Mesothelial cell of epicardium (in vitro differentiated cells): Measurements from ENCODE around the gene TRIM23. TPM values are rescaled to one million over a fixed set of nuclear protein-coding genes. Genes with fewer than 3 reads are reported as not detected.
A peak's percentile ranks its signal among the peaks of the same experiment; 100 is the strongest.

Experiments
- DNase-seq, 2 experiments: peaks; one replicate each; pipeline ENCODE4 v3.0.0; 2021; ENCODE audit warnings: low spot score in 2 of 2; ENCODE audit not compliant: unreplicated experiment in 2 of 2
- H3K27ac Mint-ChIP-seq: 2 replicates; pipeline ENCODE4 v1.8.0; 2021; ENCODE audit warnings: mixed read lengths
- H3K27me3 Mint-ChIP-seq: 2 replicates; pipeline ENCODE4 v1.8.0; 2021; ENCODE audit warnings: low read depth, mixed read lengths
- H3K36me3 Mint-ChIP-seq: 2 replicates; pipeline ENCODE4 v1.8.0; 2021; ENCODE audit warnings: mixed read lengths
- H3K4me1 Mint-ChIP-seq: 2 replicates; pipeline ENCODE4 v1.8.0; 2021; ENCODE audit warnings: mixed read lengths
- H3K4me3 Mint-ChIP-seq: 2 replicates; pipeline ENCODE4 v1.8.0; 2021; ENCODE audit warnings: mild to moderate bottlenecking, moderate library complexity, mixed read lengths
- H3K9me3 Mint-ChIP-seq: 2 replicates; pipeline ENCODE4 v1.8.0; 2021; ENCODE audit warnings: mixed read lengths
- total RNA-seq: library from RNA; stranded (reverse); gene quantifications from 3 replicates; pipeline ENCODE4 v1.2.1, GENCODE V29; 2021
- TF ChIP-seq, protein P1 (sequence below): fragments of 200-600 bp; sonication (generic); IDR thresholded peaks from one replicate; pipeline ENCODE4 v1.5.0; 2021; ENCODE audit warnings: antibody characterized with exemption; ENCODE audit not compliant: unreplicated experiment

TRIM23 gene
- total RNA-seq, 1 donor from 2014 or later = 18.9 TPM

DNA sequence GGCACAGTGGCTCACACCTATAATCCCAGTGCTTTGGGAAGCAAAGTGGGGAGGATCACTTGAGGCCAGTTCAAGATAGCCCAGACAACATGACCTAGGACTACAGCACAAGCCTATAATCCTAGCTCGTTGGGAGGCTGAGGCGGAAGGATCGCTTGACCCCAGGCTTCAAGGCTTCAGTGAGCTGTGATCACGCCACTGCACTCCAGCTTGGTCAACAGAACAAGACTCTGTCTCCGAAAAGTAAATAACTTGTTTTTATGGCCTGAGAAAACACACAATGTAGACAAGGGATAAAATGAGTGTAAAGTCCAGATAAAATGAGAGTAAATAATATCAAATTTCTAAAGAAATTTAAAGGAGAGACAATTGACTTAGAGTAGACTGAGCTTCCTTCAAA is 27.0 kb upstream of the TRIM23 start:
- H3K36me3 Mint-ChIP-seq = peaks cover 13% of the 10 kb centered on the region
- no peaks in the 10 kb centered on the region for H3K27me3 Mint-ChIP-seq
- H3K4me1 Mint-ChIP-seq = no peaks in the 10 kb centered on the region
- no peak overlapping the region for H3K4me3 Mint-ChIP-seq
- TF ChIP-seq, protein P1, sequence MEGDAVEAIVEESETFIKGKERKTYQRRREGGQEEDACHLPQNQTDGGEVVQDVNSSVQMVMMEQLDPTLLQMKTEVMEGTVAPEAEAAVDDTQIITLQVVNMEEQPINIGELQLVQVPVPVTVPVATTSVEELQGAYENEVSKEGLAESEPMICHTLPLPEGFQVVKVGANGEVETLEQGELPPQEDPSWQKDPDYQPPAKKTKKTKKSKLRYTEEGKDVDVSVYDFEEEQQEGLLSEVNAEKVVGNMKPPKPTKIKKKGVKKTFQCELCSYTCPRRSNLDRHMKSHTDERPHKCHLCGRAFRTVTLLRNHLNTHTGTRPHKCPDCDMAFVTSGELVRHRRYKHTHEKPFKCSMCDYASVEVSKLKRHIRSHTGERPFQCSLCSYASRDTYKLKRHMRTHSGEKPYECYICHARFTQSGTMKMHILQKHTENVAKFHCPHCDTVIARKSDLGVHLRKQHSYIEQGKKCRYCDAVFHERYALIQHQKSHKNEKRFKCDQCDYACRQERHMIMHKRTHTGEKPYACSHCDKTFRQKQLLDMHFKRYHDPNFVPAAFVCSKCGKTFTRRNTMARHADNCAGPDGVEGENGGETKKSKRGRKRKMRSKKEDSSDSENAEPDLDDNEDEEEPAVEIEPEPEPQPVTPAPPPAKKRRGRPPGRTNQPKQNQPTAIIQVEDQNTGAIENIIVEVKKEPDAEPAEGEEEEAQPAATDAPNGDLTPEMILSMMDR = no peak
- no peak for DNase-seq
- H3K27ac Mint-ChIP-seq = no peak overlapping the region
- no peaks in the 10 kb centered on the region for H3K9me3 Mint-ChIP-seq

DNA sequence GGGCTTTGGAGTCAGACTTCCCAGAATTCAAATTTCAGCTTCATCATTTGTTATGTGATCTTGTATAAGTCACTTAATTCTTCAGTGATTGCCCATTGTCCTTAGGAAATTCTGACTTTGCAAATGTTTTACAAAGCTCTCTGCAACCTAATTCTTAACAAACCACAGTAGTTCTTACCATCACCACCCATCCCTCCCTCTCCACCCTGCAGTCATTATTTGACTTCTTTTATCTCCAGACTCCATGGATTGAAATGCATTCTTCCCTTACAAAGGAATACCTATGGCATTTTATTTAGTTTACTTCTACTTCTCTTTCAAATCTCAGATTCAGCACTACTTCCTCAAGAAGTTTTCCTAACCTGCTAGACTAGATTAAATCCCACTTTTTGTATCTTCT is 23.8 kb upstream of the TRIM23 start:
- Mint-ChIP-seq H3K4me1 (no peaks in the 10 kb centered on the region), H3K4me3 (no peak overlapping the region), H3K36me3 (peaks cover 21% of the 10 kb centered on the region), H3K27ac (no peak overlapping the region), H3K27me3 (no peaks in the 10 kb centered on the region), H3K9me3 (no peaks in the 10 kb centered on the region)
- no peak for DNase-seq
- TF ChIP-seq, protein P1 = no peak

DNA sequence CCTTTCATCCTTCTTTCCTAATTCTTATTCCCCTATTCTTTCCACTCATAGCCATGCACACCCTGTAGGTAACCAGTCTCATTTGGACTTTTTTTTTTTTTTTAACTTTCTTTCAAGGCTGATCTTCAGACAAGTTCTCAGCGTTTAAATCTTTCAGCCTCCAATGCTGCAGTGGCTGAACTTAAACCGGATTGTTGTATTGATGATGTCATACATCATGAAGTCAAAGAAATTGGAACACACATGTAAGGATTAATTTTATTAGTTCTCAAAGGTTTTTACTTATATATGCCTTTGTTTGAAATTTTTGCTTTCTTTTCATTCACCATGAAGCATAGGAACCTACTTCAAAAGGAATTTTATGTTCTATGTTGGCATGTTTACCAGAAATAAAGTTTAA is 22.8 kb upstream of the TRIM23 start:
- no peaks in the 10 kb centered on the region for H3K4me1 Mint-ChIP-seq
- H3K36me3 Mint-ChIP-seq = peaks cover 21% of the 10 kb centered on the region
- no peaks in the 10 kb centered on the region for H3K27me3 Mint-ChIP-seq
- no peak for DNase-seq
- TF ChIP-seq, protein P1 = no peak
- no peak overlapping the region for H3K27ac Mint-ChIP-seq
- no peaks in the 10 kb centered on the region for H3K9me3 Mint-ChIP-seq
- no peak overlapping the region for H3K4me3 Mint-ChIP-seq

DNA sequence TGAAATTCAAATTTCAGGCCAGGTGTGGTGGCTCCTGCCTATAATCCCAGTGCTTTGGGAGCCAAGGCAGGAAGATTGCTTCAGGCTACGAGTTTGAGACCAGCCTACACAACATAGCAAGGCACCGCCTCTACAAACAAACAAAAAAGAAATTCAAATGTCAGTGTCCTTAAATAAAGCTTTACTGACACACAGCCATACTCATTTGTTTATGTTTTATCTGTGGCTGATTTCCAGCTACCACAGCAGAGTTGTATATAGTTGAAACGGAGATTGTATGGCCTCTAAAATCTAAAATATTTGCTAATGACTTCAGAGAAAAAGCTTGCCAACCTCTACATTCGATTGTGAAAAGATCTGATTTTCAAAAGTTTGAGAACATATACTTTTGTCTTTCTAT is 16.1 kb upstream of the TRIM23 start:
- Mint-ChIP-seq H3K9me3 (peaks cover 5% of the 10 kb centered on the region), H3K27ac (no peak overlapping the region), H3K36me3 (peaks cover 26% of the 10 kb centered on the region), H3K4me3 (no peak overlapping the region), H3K4me1 (no peaks in the 10 kb centered on the region), H3K27me3 (no peaks in the 10 kb centered on the region)
- TF ChIP-seq, protein P1 = no peak
- no peak for DNase-seq

DNA sequence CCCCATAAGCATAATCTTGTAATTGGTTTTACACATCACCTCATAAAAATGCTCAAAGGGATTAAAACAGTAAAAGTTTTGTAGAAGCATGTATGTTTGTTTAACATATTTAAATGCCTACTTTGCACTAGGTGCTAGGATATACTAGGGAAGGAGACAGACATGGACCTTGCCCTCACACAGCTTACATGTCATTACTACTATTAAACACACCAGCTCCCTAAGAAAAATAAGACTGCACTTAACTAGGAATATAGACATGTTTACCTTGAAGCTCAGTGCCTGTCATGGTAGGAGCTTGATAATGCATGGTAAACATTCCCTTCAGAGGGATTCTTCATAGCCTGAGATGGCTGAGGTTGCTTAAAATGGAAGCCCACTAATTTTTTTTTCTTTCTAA is 6.8 kb upstream of the TRIM23 start:
- Mint-ChIP-seq H3K4me3 (no peak overlapping the region), H3K27me3 (no peaks in the 10 kb centered on the region), H3K27ac (no peak overlapping the region), H3K36me3 (peaks cover 7% of the 10 kb centered on the region), H3K9me3 (no peaks in the 10 kb centered on the region), H3K4me1 (peaks cover 8% of the 10 kb centered on the region)
- DNase-seq = no peak
- TF ChIP-seq, protein P1 = no peak

DNA sequence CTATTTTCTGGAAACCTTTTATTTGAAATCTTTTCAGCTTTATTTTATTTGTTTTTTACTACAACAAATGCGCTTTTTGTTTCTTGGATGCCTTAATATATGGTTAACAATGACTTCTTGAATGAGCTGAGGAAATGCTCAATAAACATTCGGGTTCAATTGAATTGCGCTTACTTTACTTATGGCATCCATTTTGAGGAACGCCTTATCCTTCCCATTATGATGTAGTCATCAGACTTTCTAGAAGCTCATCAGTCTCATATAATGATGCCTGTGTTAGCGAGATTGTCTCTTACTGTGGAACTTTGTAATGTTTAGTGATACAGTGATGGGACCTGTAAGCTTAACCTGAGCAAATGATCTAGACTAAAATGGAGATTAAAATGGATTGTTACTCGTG is 1.6 kb upstream of the TRIM23 start:
- Mint-ChIP-seq H3K4me3 (peak overlapping the region; percentile 94), H3K27ac (peak overlapping the region; percentile 57), H3K36me3 (peaks cover 7% of the 10 kb centered on the region), H3K27me3 (no peaks in the 10 kb centered on the region), H3K4me1 (peaks cover 31% of the 10 kb centered on the region), H3K9me3 (no peaks in the 10 kb centered on the region)
- TF ChIP-seq, protein P1 = no peak
- no peak for DNase-seq
